IPS-18c (cell line): ENCODE results near the gene TAT.
"Not testable (repeated sequence)": the region's sequence is repeated elsewhere in the genome, so short reads cannot be mapped to it uniquely, and the experiment has no call there.

ENCODE experiments used
- H3K4me3 ChIP-seq: 2 replicates; pipeline ENCODE4 v1.7.0; 2013; ENCODE audit warnings: low read depth, mild to moderate bottlenecking, low read length, moderate library complexity; ENCODE audit not compliant: insufficient read depth
- H3K9me3 ChIP-seq: one replicate; pipeline ENCODE4 v1.6.1; 2013; ENCODE audit warnings: mild to moderate bottlenecking, low read length, moderate library complexity; ENCODE audit not compliant: control insufficient read depth, insufficient read depth

The TAT gene

GRCh38 chr16:71561886-71562285 lies 15.0 kb downstream of the TAT start:
- not testable (repeated sequence) for H3K9me3 ChIP-seq, H3K4me3 ChIP-seq

GRCh38 chr16:71559855-71560254 lies 17.0 kb downstream of the TAT start:
- Histone ChIP-seq H3K9me3 (no peaks in the 10 kb centered on the region), H3K4me3 (no peak overlapping the region)

- H3K4me3 ChIP-seq = no peak overlapping the region
- H3K9me3 ChIP-seq = no peaks in the 10 kb centered on the region
These were observed 18.8 kb downstream of the TAT start for GRCh38 chr16:71557954-71558582.

DNA sequence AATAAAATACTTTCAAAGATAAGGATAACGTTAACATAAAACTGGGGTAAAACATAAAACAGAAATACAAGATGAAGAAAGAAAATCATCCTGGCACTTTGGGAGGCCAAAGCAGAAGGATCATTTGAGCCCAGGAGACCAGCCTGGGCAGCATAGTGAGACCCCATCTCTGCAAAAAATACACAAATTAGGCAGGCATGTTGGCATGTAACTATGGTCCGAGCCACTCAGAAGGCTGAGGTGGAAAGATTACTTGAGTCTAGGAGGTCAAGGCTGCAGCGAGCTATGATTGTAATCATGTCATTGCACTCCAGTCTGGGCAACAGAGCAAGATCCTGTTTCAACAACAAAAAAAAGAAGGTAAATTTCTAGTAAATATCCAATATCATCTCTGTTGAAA lies 19.6 kb downstream of the TAT start:
- H3K4me3 ChIP-seq = no peak overlapping the region
- H3K9me3 ChIP-seq = no peaks in the 10 kb centered on the region

DNA sequence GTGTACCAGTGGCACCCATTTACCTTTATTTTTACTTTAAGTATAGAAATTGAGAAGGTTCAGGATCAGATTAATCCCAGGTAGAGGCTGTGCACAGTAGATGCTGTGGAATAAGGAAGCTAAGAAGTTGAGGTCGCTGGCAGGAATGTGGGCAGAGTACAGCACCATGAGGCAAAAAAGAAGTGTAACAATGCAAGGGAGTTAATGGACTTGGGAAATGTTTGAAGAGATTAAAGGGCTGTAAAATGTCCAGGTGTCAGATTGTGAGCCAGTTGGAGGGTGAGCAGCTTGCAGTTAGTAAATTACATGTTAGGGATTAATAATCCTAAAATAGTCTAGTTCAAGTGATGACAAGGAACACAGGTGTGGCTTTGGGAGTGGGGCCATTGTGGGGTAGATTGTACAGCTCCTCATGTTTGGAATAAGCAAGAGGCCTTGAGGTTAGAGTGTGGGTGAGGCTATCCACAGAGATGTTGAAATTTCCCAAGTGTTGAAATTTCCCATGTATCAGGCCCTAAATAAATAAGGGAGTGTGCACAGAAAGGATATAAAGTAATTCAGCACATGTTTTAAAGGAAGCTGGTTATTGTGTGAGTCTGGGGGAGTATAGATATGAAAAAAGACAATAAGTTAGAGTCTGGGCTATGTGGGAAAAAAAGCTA lies 21.5 kb downstream of the TAT start:
- H3K4me3 ChIP-seq = no peak overlapping the region
- no peaks in the 10 kb centered on the region for H3K9me3 ChIP-seq

DNA sequence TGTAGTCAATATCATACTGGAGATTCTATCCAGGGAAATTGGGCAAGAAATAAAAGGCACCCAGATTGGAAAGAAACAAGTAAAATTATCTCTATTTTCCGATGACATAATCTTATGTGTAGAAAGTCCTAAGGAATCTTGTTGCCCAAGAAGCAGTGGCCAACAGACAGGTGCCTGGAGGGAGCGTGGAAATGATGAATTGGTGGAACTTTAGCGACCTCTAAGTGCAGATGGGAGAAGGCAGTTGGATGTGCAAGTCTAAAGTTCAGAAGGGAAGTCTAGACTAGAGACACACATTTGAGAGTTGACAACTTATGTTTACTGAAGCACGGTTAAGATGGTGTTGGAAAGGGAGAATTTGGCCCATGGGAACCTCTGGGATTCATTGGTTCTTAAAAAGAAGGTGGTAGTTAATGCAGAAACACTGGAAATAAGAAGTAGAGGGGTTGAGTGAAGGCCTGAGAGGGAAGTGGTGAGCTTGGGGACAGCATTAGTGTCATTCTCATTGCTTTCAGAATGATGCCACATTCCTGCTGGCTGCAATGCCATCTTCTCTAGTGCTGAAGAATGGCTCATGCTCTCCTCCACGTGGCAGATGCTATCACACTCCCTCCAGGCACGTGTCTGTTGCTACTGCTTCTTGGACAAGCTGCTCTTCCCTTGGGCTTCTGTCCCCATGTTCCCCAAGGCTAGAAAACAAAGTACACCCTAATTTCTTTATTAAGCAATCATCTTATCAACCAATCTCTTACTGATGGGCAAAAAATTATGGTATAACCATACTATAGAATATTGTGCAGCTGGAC lies 24.0 kb downstream of the TAT start:
- no peaks in the 10 kb centered on the region for H3K9me3 ChIP-seq
- no peak overlapping the region for H3K4me3 ChIP-seq

GRCh38 chr16:71547168-71547567 lies 29.7 kb downstream of the TAT start:
- Histone ChIP-seq H3K4me3 (no peak overlapping the region), H3K9me3 (no peaks in the 10 kb centered on the region)

GRCh38 chr16:71542377-71542776 lies 34.5 kb downstream of the TAT start:
- Histone ChIP-seq H3K9me3 (no peaks in the 10 kb centered on the region), H3K4me3 (no peak overlapping the region)

GRCh38 chr16:71537643-71538042 lies 39.2 kb downstream of the TAT start:
- no peaks in the 10 kb centered on the region for H3K9me3 ChIP-seq
- H3K4me3 ChIP-seq = no peak overlapping the region

DNA sequence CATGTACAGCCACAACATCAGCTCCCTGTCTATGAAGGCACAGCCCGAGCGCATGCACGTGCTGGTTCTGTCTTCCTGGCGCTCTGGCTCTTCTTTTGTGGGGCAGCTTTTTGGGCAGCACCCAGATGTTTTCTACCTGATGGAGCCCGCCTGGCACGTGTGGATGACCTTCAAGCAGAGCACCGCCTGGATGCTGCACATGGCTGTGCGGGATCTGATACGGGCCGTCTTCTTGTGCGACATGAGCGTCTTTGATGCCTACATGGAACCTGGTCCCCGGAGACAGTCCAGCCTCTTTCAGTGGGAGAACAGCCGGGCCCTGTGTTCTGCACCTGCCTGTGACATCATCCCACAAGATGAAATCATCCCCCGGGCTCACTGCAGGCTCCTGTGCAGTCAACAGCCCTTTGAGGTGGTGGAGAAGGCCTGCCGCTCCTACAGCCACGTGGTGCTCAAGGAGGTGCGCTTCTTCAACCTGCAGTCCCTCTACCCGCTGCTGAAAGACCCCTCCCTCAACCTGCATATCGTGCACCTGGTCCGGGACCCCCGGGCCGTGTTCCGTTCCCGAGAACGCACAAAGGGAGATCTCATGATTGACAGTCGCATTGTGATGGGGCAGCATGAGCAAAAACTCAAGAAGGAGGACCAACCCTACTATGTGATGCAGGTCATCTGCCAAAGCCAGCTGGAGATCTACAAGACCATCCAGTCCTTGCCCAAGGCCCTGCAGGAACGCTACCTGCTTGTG lies 40.0 kb downstream of the TAT start:
- no peaks in the 10 kb centered on the region for H3K9me3 ChIP-seq
- H3K4me3 ChIP-seq = no peak overlapping the region

DNA sequence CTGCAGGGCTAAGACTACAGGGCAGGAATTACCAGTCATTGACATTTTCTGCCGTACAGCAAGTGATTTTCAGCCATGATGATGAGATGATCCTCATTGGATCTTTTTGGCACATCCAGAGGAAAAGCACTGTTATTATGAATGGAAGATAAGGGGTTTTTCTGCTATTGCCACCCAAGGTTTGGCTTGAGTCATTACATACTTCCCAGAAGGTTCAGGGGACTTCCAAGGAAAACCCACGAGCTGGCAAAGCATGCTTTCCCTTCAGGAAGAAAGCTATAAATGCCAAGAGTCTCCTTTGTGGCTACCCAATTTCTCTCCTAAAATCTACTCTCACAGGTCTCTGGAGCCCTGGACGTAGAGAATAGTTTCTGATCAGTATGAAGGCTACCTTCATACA lies 44.5 kb downstream of the TAT start:
- H3K9me3 ChIP-seq = no peaks in the 10 kb centered on the region
- H3K4me3 ChIP-seq = no peak overlapping the region

GRCh38 chr16:71528863-71529262 lies 48.0 kb downstream of the TAT start:
- H3K9me3 ChIP-seq = no peaks in the 10 kb centered on the region
- H3K4me3 ChIP-seq = no peak overlapping the region

GRCh38 chr16:71528257-71528656 lies 48.6 kb downstream of the TAT start:
- no peaks in the 10 kb centered on the region for H3K9me3 ChIP-seq

DNA sequence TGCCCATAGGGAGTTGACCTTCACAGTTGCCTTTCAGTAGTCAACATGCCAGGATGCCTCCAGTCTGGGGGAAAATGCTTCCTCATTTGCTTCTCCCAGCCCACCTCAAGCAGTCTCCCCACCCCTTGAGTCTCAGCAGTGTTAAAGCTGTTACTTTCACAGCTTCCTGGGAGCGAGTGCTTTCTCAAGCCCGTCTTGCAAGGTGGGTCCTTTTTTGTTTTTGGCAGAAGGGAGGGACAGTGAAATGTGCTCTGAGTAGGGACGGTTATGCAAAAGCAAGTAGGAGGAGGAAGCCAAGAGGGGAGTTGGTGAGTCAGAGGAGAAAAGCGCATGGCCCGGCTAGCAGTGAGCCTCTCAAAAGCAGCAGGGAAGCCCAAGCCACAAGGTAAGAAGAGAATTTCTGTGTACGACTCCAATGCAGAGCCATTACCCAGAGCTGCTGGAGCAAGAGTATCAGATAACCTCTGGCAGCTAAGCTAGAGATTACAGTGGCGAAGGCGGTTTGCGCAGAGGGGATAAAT lies 50.7 kb downstream of the TAT start, which contains the start of gene CHST4:
Gene CHST4, plus strand, starts transcription at position 316 of the 521 bp plus-strand sequence. CDS start 10,252 bp downstream, outside the sequence.
- H3K9me3 ChIP-seq = no peaks in the 10 kb centered on the region
- H3K4me3 ChIP-seq = peak within 1 kb of the TSS; percentile 40; the same call in 1 of the 2 replicates

More at GRCh38 chr16:71528257-71528656, 48.6 kb downstream of the TAT start:
- no peak overlapping the region for H3K4me3 ChIP-seq

GRCh38 chr16:71524566-71525553 lies 52.0 kb downstream of the TAT start:
- Histone ChIP-seq H3K4me3 (peak overlapping the region; percentile 40; the same call in 1 of the 2 replicates), H3K9me3 (no peaks in the 10 kb centered on the region)

DNA sequence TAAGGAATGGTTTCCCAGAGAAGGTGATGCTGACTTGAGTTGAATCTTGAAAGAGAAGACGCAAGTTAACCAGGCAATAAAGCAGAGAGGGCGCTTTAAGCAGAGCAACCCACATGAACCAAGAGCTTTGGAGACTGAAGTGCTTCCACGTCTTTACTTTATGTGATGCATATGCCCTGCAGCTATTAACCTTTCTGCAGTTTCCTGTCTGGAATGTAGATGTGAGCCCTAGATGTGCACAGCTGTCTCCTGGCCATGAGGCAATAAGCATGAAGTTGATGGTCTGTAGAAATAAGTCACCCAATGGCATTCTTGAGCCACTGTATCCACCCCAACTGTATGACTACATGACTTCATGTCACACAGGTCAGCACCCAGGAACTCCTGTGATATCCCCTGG lies 56.3 kb downstream of the TAT start:
- no peak overlapping the region for H3K4me3 ChIP-seq
- no peaks in the 10 kb centered on the region for H3K9me3 ChIP-seq
